ENCODE results near the gene SPAG7. TPM values are rescaled to one million over a fixed set of nuclear protein-coding genes. Genes with fewer than 3 reads are reported as not detected.

SPAG7 gene
- polyA plus RNA-seq, 1 donor (not counting 4 experiments of a cell fraction or from before 2014, with no cell fraction given): 65.7 TPM

DNA sequence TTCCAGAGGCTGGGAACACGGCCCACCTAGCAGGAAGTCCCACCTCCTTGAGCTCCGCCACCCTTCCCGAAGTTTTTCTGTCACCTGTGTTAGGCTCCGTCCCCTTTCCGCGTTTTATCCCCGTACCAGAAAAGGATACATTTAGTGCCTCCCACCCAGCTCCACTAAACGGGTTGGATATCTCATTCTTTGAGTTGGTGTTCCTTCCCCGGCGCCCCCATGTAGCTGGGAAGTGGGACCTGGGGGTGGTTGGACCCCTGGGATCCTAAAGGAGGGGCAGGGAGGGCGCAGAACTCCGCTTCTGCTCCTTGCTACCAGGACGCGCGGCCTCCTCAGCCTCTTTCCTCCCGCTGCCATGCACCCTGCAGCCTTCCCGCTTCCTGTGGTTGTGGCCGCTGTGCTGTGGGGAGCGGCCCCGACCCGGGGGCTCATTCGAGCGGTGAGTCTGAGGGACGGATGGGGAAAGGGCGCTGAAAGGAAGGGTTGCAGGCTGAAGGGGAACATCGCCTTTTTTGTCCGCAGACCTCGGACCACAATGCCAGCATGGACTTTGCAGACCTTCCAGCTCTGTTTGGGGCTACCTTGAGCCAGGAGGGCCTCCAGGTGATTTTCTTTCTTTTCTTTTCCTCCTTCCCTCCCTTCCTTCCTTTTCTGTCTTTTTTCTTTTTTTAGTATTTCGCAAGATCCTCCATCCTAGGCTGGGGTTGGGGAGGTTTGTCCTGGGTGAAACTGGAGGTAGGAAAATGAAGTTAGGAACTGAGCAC is 26.9 kb downstream of the SPAG7 start:
- Histone ChIP-seq H4K20me1 (ENCODE audit: control insufficient read depth, extremely low read depth, insufficient read depth, low read length) (peaks cover 4% of the 10 kb centered on the region), H3K79me2 (ENCODE audit: control insufficient read depth, insufficient read depth, low read length) (peaks cover 57% of the 10 kb centered on the region), H3K4me2 (ENCODE audit: control insufficient read depth, extremely low read depth, insufficient read depth, low read depth, low read length) (peak overlapping the region; percentile 100), H3K27me3 (ENCODE audit: control insufficient read depth, extremely low read depth, insufficient read depth, low read length) (no peaks in the 10 kb centered on the region), H3K9me1 (ENCODE audit: control insufficient read depth, extremely low read depth, insufficient read depth, low read length) (no peaks in the 10 kb centered on the region), H3K36me3 (ENCODE audit: control insufficient read depth in 2 of 2, extremely low read depth in 1 of 2, insufficient read depth in 2 of 2, low read length in 2 of 2) (peaks cover 28 to 31% of the 10 kb centered on the region in 2 experiments), H2AFZ (ENCODE audit: control insufficient read depth, low read length) (peak overlapping the region; percentile 94), H3K4me3 (ENCODE audit: control insufficient read depth in 2 of 3, extremely low read depth in 1 of 3, insufficient read depth in 2 of 3, low read depth in 1 of 3, low read length in 3 of 3) (peak overlapping the region; percentile 88 to 93 (median 91)), H3K27ac (ENCODE audit: control insufficient read depth, insufficient read depth, low read length) (peak overlapping the region; percentile 98), H3K9me3 (ENCODE audit: control insufficient read depth, low read depth, low read length) (no peaks in the 10 kb centered on the region), H3K9ac (ENCODE audit: control insufficient read depth, extremely low read depth, insufficient read depth, low read length) (peak overlapping the region; percentile 97), H3K4me1 (ENCODE audit: control insufficient read depth, extremely low read depth, insufficient read depth, low read length) (peaks cover 40% of the 10 kb centered on the region)
- TF ChIP-seq EZH2 (IDR thresholded peaks at IDR 0.05; ENCODE audit: low read length): no peak
- TF ChIP-seq, protein P1, sequence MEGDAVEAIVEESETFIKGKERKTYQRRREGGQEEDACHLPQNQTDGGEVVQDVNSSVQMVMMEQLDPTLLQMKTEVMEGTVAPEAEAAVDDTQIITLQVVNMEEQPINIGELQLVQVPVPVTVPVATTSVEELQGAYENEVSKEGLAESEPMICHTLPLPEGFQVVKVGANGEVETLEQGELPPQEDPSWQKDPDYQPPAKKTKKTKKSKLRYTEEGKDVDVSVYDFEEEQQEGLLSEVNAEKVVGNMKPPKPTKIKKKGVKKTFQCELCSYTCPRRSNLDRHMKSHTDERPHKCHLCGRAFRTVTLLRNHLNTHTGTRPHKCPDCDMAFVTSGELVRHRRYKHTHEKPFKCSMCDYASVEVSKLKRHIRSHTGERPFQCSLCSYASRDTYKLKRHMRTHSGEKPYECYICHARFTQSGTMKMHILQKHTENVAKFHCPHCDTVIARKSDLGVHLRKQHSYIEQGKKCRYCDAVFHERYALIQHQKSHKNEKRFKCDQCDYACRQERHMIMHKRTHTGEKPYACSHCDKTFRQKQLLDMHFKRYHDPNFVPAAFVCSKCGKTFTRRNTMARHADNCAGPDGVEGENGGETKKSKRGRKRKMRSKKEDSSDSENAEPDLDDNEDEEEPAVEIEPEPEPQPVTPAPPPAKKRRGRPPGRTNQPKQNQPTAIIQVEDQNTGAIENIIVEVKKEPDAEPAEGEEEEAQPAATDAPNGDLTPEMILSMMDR (optimal IDR thresholded peaks at IDR 0.05 in 1 of 3, IDR thresholded peaks at IDR 0.05 in 1 of 3, conservative IDR thresholded peaks at IDR 0.05 in 1 of 3; ENCODE audit: extremely low read depth in 1 of 3, insufficient read depth in 2 of 3, low read length in 3 of 3): no peak
- FAIRE-seq (no peak), DNase-seq (ENCODE audit: low read depth, low spot score) (no peak)
- dilution Hi-C loops (cut with MboI; ENCODE audit: extremely low pct_ligation_motif_present, low sequenced_read_pairs): loop anchor here (10.0 kb wide), 1 partner anchor 64 kb away; no protein-coding TSS in a partner anchor

DNA sequence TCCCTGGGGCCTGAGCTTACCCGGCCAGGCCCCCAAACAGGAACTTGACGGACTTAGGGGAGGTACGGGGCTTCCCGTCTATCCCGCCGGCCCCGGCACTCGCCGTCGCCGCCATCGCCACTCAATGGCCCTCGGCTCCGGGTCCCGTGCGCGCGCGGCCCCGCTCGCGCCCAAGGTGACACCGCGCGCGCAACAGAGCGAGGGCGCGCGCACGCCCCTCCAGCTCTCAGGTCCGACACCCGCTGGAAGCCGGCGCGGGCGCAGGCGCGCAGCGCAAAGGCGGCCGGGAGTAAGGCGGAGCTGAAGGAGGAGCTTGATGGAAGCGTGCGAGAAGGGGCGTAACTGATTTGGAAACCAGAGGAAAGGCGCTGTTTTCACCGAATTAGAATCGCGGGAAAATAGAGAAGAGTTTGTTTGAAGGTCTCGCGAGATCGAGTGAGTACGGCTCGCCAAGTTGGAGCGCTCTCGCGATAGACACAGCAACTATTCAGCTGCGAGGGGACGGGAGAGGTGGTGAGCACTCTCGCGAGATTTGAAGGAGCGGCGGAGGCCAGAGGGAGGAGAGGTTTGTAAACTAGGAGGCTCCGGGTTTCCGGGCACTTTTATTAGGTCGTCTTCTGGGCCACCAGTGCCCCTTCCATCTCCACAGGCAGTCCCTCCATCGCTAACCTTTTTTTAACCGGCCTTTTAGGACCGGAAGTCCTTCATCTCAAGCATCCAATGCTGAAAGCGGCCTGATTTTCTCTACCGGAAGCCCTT is 27.6 kb downstream of the SPAG7 start, which contains the start of the genes RNF167 and SLC25A11:
Gene RNF167, plus strand, starts transcription at position 473 of the 759 bp plus-strand sequence. CDS start 642 bp downstream, outside the sequence.
Gene SLC25A11, minus strand, starts transcription at position 251 of the 759 bp plus-strand sequence. Its CDS starts 136 bp downstream, at position 115.
- peak; percentile 96 for FAIRE-seq
- H3K9me3 ChIP-seq (ENCODE audit: control insufficient read depth, low read depth, low read length): no peaks in the 10 kb centered on the region
- dilution Hi-C loops (cut with MboI; ENCODE audit: extremely low pct_ligation_motif_present, low sequenced_read_pairs): loop anchor here (10.0 kb wide), 1 partner anchor 65 kb away; no protein-coding TSS in a partner anchor
- peak within 1 kb of the TSS; percentile 97 for H3K9ac ChIP-seq (ENCODE audit: control insufficient read depth, extremely low read depth, insufficient read depth, low read length)
- peaks cover 25 to 27% of the 10 kb centered on the region in 2 experiments for H3K36me3 ChIP-seq (ENCODE audit: control insufficient read depth in 2 of 2, extremely low read depth in 1 of 2, insufficient read depth in 2 of 2, low read length in 2 of 2)
- H3K4me3 ChIP-seq (ENCODE audit: control insufficient read depth in 2 of 3, extremely low read depth in 1 of 3, insufficient read depth in 2 of 3, low read depth in 1 of 3, low read length in 3 of 3): peak within 1 kb of the TSS; percentile 91 to 93 (median 91)
- H3K79me2 ChIP-seq (ENCODE audit: control insufficient read depth, insufficient read depth, low read length): peaks cover 52% of the 10 kb centered on the region
- peak; percentile 99 for DNase-seq (ENCODE audit: low read depth, low spot score)
- H4K20me1 ChIP-seq (ENCODE audit: control insufficient read depth, extremely low read depth, insufficient read depth, low read length): peaks cover 4% of the 10 kb centered on the region
- H3K27ac ChIP-seq (ENCODE audit: control insufficient read depth, insufficient read depth, low read length): peak within 1 kb of the TSS; percentile 98
- no peaks in the 10 kb centered on the region for H3K9me1 ChIP-seq (ENCODE audit: control insufficient read depth, extremely low read depth, insufficient read depth, low read length)
- TF ChIP-seq, protein P1 (optimal IDR thresholded peaks at IDR 0.05 in 1 of 3, IDR thresholded peaks at IDR 0.05 in 1 of 3, conservative IDR thresholded peaks at IDR 0.05 in 1 of 3; ENCODE audit: extremely low read depth in 1 of 3, insufficient read depth in 2 of 3, low read length in 3 of 3): no peak
- no peak for TF ChIP-seq EZH2 (IDR thresholded peaks at IDR 0.05; ENCODE audit: low read length)
- H3K4me1 ChIP-seq (ENCODE audit: control insufficient read depth, extremely low read depth, insufficient read depth, low read length): peaks cover 32% of the 10 kb centered on the region
- peak within 1 kb of the TSS; percentile 100 for H3K4me2 ChIP-seq (ENCODE audit: control insufficient read depth, extremely low read depth, insufficient read depth, low read depth, low read length)
- peak within 1 kb of the TSS; percentile 94 for H2AFZ ChIP-seq (ENCODE audit: control insufficient read depth, low read length)
- no peaks in the 10 kb centered on the region for H3K27me3 ChIP-seq (ENCODE audit: control insufficient read depth, extremely low read depth, insufficient read depth, low read length)

Data from keratinocyte (primary cell).